GM18517 (cell line): ENCODE results near the gene LKAAEAR1.

ENCODE experiments used
- ATAC-seq: cut with Tn5 transposase; IDR thresholded peaks from one replicate; pipeline ENCODE4 v1.9.1; 2021; ENCODE audit warnings: mild to moderate bottlenecking, moderate library complexity; ENCODE audit not compliant: unreplicated experiment

LKAAEAR1 gene

DNA sequence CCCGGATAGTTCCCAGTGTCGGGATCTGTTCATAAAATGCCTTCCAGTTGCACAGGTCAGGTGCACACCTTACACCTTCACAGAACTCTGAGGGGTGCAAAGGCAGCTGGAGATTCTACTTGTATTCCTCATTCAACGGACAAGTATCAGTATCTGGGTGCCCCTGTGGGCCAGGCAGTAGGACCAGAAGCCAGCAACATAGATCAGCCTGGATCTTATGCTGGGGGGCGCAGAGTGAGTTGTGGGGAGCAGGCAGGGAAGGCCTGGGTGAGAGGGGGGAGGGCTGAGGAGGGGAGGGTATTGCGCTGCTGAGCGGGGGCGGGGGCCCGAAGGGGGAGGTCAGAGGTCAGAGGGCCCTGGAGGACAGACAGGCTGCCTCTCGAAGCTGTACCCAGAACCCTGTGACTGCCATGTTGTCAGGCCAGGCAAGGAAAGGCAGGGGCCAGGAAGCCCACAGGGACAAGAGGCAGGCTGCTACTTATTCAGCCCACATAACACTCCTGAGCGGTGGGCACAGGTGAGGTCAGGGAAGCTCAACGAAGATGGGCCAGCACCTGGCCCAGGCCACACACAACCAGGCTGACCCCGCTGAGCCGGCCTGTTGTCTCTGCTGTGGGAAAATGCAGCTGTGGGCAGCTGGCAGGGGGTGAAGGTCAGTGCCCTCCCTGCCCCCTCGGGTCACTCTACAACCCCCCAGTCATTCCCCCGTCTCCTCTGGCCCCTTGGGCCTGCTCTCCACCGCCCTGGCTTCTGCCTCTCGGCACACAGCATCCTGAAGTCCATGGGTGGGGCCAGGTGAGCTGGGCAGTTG is 3.2 kb downstream of the LKAAEAR1 start:
- no peak for ATAC-seq

DNA sequence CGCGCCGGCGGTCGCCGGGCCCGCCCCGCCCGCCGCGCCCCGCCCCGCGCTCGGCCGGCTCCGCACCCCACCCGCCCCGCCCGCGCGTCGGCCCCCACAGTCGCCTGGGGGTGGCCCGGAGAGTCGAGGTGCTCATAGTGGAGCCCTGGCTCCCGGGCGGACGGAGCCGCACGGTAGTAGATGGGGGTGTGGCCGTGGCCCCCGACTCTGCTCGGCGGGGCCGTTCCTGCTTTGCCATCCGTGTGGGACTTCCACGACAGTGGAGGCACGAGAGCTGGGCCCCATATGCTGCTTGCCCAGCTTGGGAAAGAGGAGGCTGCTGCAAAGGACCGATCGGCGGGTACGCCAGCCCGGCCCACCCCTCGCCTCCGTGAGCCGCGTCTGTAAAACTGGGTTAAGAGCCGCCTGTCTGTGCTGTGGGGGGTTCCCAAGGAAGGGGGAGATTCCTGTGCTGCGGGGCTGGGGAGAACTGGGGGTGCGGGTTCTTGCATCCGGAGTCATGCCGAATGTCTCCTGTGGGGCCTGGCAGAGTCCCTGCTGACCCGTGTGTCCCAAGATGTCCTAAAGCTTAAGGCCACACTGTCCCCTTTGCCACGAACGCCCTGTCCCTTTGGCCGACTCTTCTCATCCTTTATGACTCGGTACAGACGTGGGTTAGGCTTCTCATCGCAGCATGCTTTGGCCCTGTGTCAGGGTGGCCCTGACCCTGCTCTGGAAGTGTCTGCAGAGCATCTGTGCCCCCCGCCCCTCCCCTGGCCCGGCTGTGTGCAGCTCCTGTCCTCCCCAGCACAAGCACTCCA is 4.0 kb downstream of the LKAAEAR1 start, which contains the start of gene OPRL1:
Gene OPRL1 (plus strand): TSS at position 70 of the 800 bp plus-strand sequence. CDS start 12,639 bp downstream, outside the sequence.
- no peak for ATAC-seq

DNA sequence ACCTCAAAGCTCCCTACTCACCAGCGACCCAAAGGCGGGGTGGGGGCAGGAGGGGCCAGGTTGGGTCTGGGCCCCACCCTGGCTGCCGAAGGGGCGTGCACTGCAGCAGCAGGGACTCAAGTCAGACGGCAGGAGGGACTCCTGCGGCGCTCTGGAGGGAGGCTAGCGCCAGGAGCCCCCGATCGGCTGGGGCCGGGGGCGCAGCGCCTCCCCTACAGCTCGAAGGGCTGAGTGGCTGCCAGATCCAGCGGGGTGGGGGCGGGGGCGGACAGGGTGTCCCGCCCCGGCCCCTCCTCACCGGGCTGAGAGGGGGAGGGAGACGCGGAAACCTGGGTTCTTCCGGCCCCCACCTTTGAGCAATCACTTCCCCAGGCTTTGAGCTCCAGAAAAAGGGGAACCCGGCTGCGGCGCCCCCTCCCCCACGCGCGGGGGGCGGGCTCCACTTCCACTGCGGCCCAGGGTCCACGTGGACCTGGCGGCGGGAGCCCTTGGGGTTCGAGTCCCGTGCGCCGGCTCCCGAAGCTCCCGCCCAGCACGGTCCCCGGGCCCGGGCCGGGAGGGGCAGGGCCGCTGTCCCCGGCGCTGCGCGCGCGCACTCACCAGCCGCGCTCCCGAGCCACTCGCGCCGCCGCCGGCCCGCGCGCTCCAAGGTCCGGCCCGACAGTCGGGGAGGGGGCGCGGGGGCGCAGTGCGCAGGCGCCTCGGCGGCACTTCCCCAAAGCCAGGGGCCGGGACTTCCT is 4.8 kb downstream of the LKAAEAR1 start, which contains the start of gene RGS19:
Gene RGS19 (minus strand): TSS at position 246 of the 740 bp plus-strand sequence. CDS start 2,632 bp downstream, outside the sequence.
- peak; percentile 41 for ATAC-seq

DNA sequence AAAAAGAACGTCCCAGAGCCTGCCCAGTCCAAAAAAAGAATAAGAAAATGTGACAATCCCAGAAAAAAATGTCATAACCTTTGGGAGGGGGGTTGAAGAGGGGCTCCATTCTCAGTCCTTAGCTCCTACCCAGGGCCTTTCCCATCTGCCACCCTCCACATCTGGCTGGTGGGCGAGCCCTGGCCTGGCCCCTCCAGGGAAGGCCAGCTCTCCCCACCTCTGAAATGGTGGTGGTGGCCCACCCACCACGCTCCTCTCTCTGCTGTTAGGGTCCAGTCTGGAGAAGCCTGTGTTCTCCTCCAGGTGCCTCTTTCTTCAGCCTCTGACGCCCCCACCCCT is 5.3 kb downstream of the LKAAEAR1 start:
- ATAC-seq, result no peak

GRCh38 chr20:64077876-64078551 is 6.2 kb downstream of the LKAAEAR1 start:
- ATAC-seq, result no peak

DNA sequence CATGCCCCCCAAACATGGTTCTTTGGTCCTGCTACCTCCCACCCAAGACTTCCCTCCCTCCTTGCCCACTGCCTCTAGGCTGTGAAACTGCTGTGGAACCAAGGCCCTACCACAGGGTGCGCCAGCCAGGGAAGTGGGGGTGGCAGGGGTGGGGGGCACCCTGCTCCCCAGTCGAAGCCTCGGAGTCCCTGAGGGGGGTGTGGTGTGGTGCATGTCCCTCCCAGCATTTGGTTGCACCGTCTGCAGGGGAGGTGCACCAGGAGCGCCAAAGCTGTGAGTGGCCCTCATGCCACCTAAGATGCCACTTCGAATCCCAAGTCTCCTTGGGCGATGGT is 6.7 kb downstream of the LKAAEAR1 start:
- ATAC-seq, result no peak

GRCh38 chr20:64077094-64077493 is 7.1 kb downstream of the LKAAEAR1 start:
- no peak for ATAC-seq

- ATAC-seq, result no peak
Measured at GRCh38 chr20:64076061-64076997, 7.9 kb downstream of the LKAAEAR1 start.

DNA sequence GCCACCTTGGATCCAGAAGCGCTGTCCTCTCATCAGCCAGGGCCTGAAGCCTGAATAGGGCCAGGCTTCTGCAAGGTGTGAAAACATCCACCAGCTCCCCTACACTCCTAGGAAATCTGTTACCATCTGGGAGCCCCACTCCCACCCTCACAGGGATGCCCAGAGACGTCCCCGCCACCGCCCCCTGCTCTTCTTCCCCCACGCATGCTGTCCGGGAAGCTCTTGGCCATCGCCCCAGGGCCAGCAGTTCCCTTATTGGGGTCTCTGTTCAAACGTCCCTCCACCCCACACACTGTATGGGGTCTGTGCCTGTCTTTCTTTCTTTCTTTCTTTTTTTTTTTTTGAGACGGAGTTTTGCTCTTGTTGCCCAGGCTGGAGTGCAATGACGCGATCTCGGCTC is 8.6 kb downstream of the LKAAEAR1 start:
- no peak for ATAC-seq

GRCh38 chr20:64074963-64075362 is 9.2 kb downstream of the LKAAEAR1 start:
- no peak for ATAC-seq

DNA sequence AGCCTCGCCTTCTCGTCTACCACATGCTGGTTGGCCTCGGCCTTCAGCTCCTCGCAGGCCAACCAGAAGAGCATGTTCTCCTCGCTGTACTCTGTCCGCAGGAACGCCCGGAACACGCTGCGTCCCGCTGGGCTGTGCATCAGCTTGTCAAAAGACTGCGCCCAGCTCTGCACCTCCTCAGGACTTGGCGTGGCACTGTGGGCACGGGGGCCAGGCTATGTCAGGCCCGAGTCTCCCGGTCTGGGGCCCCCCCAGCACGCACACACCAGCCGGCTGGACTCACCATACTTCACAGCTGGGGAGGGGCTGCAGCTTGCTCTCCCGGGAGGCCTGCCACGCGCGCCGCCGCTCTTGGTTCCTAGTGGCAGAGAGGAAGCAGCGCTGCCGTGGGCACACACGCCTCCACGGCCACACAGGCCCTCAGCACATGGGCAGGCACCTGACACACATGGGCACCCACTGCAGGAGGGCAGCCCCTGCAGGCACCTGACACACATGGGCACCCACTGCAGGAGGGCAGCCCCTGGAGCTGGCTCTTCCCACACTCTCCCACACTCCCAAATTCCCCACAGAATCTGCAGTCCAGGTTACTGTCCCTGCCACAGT is 9.9 kb downstream of the LKAAEAR1 start:
- no peak for ATAC-seq

DNA sequence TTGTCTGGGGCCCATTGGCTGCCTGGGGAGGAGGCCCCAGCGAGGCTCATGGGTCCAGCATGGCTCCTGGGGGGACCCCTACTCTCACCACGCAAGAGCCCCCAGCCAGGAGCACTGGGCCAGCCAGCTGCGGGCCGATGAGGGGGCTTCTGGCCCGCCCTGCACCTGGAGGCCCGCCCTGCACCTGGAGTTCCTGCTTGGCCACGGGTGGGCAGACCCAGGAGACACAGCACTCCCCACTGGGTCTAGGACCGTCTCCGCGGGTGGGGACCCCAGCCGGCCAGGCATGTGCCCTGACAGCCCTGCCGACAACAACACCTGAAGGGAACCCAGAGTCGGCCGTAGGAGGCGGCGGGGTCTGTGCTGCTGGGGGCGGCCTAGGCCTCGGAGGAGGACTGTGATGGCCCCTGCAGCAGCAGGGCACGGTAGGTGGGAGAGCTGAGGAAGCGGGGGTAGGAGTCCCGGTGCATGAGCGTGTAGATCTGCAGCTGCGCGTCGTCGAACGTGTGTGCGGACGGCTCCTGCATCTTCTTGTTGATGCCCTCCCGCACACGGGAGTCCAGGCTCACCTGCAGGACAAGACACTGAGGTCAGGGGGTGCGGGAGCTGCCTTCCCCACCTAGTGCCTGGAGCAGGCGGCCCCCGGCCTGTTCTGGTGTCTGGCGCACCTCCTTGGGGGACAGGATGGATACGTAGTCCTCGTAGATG is 10.6 kb downstream of the LKAAEAR1 start:
- no peak for ATAC-seq

DNA sequence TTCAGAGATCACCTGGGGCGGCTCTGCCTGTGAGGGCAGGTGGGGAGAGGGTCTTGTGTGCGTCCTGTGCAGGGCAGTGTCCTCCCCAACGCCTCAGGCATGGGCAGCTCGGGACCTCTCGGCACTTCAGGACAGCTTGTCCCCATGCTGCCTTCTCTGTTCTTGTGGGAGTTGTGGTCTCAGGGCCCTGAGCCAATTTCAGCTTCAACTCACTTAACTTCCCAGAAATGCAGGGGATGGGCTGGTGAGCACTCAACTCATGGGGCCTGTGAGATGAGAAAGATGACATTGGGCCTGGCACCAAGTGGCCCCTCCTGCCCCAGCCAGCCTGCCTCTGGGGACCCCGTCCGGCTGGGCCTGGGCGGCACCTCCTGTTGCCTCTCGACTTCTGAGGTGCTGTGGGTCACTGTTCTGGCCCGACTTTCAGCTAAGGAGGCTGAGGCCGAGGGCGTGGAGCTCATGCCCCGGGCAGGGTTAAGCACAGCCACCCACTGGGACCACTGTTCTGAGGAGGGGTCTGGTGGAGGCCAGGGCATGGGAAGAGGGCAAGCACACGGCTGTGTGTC is 11.6 kb downstream of the LKAAEAR1 start:
- ATAC-seq, result no peak

GRCh38 chr20:64071341-64072332 is 12.6 kb downstream of the LKAAEAR1 start:
- no peak for ATAC-seq

DNA sequence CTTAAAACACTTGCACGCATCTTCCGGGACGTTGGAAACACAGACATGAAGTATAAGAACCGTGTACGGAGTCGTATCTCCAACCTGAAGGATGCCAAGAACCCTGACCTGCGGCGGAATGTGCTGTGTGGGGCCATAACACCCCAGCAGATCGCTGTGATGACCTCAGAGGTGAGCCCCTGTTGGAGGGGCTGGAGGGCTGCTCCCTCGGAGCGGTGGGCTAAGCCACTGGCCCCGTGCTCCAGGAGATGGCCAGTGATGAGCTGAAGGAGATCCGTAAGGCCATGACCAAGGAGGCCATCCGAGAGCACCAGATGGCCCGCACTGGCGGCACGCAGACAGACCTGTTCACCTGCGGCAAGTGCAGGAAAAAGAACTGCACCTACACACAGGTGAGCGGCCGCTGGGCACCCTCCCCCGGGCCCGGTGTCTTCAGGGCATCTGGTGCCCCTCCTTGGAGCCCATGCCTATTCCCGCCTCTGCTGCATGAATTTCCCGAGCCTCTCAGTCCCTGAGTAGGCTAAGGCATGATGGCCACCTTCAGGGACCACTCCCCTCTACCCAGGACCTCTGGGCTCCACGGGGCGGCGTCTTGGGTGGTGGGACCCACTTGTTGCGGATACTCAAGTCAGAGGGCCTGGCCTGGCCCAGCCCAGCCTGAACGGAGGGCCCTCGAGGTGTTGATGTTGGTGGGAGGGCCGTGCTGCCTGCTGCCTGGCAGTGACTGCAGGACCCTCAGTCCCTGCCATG is 13.8 kb downstream of the LKAAEAR1 start:
- ATAC-seq, result no peak

DNA sequence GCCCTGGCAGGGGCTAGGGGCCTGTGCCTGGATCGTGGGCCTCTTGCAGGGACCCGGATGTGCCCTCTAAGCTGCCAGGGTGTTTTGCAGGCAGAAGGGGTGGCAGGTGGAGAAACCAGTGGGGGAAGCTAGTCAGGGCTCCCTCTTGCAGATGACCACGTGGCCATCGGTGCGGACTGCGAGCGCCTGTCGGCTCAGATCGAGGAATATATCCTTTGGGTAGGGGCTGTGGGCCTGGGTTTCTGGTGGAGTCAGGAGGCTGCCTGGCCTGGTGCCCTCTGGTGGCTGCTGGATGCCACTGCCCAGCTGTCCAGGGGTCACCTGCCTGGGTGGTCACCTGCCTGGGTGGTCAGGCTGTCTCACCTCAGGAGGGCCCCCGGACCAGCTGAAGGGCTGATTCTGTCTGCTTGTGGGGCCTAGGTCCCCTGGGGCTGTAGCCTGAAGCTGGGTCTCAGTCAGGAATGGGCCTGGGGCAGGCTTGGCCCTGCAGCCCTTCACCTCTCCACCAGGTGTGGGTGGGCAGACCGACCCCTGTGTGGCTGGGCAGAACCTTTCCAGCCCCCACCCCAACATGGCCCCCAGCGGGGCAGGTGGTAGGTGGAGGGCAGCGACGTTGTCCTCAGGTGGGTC is 14.5 kb downstream of the LKAAEAR1 start:
- ATAC-seq, result no peak
